C4-2B (cell line): ENCODE data around the gene CACNB4.
A peak's percentile ranks its signal among the peaks of the same experiment; 100 is the strongest.

Experiments used
- H3K27ac ChIP-seq: fragments of 450-650 bp; 2 replicates; pipeline ENCODE4 v1.5.1; 2017
- CTCF ChIP-seq: fragments of 450-650 bp; conservative IDR thresholded peaks from 2 replicates; pipeline ENCODE4 v1.5.1; 2017; ENCODE audit warnings: mild to moderate bottlenecking
- ZFX ChIP-seq: fragments of 450-650 bp; IDR thresholded peaks from 2 replicates; pipeline ENCODE4 v1.6.1; 2017

The CACNB4 gene

DNA sequence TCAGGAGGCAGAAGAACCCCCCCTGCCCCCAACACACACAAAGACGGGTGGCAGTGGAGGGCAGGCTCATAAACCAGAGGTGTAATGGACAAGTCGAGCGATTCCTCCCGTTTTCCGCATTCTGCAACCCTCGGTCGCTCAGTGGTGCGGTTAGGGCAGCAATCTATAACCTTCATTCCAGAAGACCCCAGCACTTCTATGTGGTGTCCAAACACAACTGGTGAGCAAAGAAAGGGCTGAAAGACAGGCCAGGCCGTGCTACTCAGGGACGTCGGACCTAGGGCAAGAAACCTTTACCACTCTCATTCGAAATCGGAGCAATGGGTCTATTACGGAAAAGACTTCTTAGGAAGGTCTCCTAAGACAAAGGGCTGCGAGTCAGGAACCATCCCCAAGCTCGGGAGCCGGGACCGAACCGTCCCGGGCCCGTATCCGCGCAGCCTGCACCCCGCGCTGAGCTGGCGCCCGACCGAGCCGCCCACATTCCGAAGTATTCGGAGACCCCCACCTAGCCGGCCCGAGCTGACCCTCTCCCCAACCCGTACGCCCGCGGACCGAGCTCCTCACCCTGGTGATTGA is 271.2 kb downstream of the CACNB4 start:
- peak overlapping the region; percentile 91 for H3K27ac ChIP-seq

DNA sequence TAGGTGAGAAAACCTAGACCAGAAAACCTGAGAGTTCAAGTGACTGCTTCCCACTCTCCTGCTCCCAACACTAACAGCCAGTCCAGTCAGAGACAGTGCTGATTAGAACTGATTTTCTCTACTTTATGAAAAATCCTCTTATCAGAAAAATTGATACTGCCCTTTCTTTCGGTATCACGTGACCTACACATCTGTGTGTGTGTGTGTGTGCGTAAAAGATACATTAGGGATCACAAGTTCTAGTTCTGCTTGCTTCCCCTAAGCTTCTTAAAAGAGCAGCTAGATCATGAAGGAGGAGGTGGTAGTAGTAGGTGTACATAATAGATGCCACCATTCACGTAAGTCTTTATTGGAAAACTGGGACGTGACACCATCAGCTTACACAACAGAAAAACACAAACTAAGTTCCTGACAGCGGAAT is 272.1 kb downstream of the CACNB4 start:
- H3K27ac ChIP-seq: no peak overlapping the region
- TF ChIP-seq CTCF (no peak), ZFX (no peak)

More for the DNA sequence above, 271.2 kb downstream of the CACNB4 start:
- TF ChIP-seq CTCF (no peak), ZFX (no peak)

DNA sequence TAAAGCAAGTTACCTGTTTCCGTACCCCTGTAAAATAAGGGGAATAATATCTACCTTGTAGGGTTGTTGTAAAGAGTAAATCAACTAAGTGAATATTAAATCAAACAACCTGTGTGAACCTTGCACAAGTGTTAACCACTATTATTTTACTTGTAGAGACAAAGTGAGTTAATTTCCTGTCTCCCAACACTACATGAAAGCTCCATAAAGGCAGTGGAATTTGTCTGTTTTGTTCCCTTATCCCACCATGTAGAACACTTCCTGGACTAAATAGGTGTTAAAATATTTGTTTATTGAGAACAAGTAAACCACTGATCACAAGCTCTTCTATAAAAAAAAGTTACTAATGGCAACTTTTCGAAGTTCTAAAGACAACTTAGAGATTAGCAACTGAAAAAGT is 274.0 kb downstream of the CACNB4 start:
- TF ChIP-seq ZFX: no peak
- TF ChIP-seq CTCF: no peak
- no peak overlapping the region for H3K27ac ChIP-seq

GRCh38 chr2:151823651-151824050 is 275.2 kb downstream of the CACNB4 start:
- TF ChIP-seq CTCF: no peak
- TF ChIP-seq ZFX: no peak

GRCh38 chr2:151819920-151820319 is 278.9 kb downstream of the CACNB4 start:
- no peak for TF ChIP-seq ZFX
- no peak overlapping the region for H3K27ac ChIP-seq

More at GRCh38 chr2:151823651-151824050, 275.2 kb downstream of the CACNB4 start:
- no peak overlapping the region for H3K27ac ChIP-seq

- TF ChIP-seq ZFX (no peak), CTCF (no peak)
Measured at GRCh38 chr2:151817929-151818328, 280.9 kb downstream of the CACNB4 start.

DNA sequence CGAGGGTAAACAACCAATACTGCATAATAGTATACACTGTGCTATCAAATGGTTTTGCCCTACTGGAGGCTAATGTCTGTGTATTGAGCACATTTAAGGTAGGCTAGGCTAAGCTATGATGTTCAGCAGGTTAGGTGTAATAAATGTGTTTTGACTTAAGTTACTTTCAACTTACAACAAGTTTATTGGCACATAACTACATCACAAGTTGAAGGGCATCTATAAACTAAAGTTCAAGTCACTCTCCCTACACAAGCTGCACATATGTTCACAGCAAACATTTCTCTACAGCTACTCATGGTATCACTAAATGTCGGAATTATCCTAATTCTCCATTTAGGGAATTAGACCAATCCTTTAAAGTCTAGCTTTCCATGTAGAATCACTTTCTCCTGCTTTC is 282.0 kb downstream of the CACNB4 start:
- TF ChIP-seq ZFX (no peak), CTCF (no peak)
- H3K27ac ChIP-seq: no peak overlapping the region

More at GRCh38 chr2:151817929-151818328, 280.9 kb downstream of the CACNB4 start:
- H3K27ac ChIP-seq: no peak overlapping the region

- H3K27ac ChIP-seq: no peak overlapping the region
- TF ChIP-seq ZFX: no peak
- TF ChIP-seq CTCF: no peak
Measured at GRCh38 chr2:151815821-151816489, 282.9 kb downstream of the CACNB4 start.
